Epithelial cell of prostate (primary cell): ENCODE data around the gene ANKDD1A.

ENCODE experiments used
- DNase-seq: peaks from one replicate; pipeline ENCODE4 v3.0.0-alpha.2; 2011; ENCODE audit warnings: low read depth, low spot score
- H3K27ac ChIP-seq: fragments of 450-650 bp; 2 replicates; pipeline ENCODE4 v1.5.1; 2017; ENCODE audit warnings: mild to moderate bottlenecking

ANKDD1A gene

GRCh38 chr15:64951777-64952418 is 40.2 kb downstream of the ANKDD1A start:
- DNase-seq, result no peak
- H3K27ac ChIP-seq, result no peak overlapping the region

- H3K27ac ChIP-seq, result no peak overlapping the region
Observed at GRCh38 chr15:64954395-64954794, 42.7 kb downstream of the ANKDD1A start.

GRCh38 chr15:64959128-64959527 is 47.4 kb downstream of the ANKDD1A start:
- H3K27ac ChIP-seq, result no peak overlapping the region
- no peak for DNase-seq

More at GRCh38 chr15:64954395-64954794, 42.7 kb downstream of the ANKDD1A start:
- DNase-seq, result no peak

- no peak for DNase-seq
- H3K27ac ChIP-seq, result no peak overlapping the region
Observed at GRCh38 chr15:64960153-64960552, 48.5 kb downstream of the ANKDD1A start.

GRCh38 chr15:64961013-64961412 is 49.3 kb downstream of the ANKDD1A start:
- DNase-seq, result no peak
- H3K27ac ChIP-seq, result no peak overlapping the region

- no peak for DNase-seq
- H3K27ac ChIP-seq, result no peak overlapping the region
Observed at GRCh38 chr15:64969401-64969800, 57.7 kb downstream of the ANKDD1A start.

- no peak for DNase-seq
Observed at GRCh38 chr15:64970698-64971097, 59.0 kb downstream of the ANKDD1A start.

GRCh38 chr15:64975390-64975789 is 63.7 kb downstream of the ANKDD1A start:
- no peak overlapping the region for H3K27ac ChIP-seq
- DNase-seq, result no peak

More at GRCh38 chr15:64970698-64971097, 59.0 kb downstream of the ANKDD1A start:
- H3K27ac ChIP-seq, result no peak overlapping the region

GRCh38 chr15:64979252-64979710 is 67.6 kb downstream of the ANKDD1A start:
- DNase-seq, result no peak
- no peak overlapping the region for H3K27ac ChIP-seq

- no peak for DNase-seq
- H3K27ac ChIP-seq, result no peak overlapping the region
Observed at GRCh38 chr15:64981812-64982431, 70.2 kb downstream of the ANKDD1A start.

GRCh38 chr15:64982472-64982871 is 70.8 kb downstream of the ANKDD1A start:
- H3K27ac ChIP-seq, result no peak overlapping the region
- no peak for DNase-seq

GRCh38 chr15:64985366-64986033 is 73.8 kb downstream of the ANKDD1A start:
- DNase-seq, result no peak
- H3K27ac ChIP-seq, result peak overlapping the region; percentile 47

- H3K27ac ChIP-seq, result no peak overlapping the region
- DNase-seq, result no peak
Observed at GRCh38 chr15:64987136-64987535, 75.4 kb downstream of the ANKDD1A start.

GRCh38 chr15:64989416-64990167 is 77.9 kb downstream of the ANKDD1A start, which contains the start of gene SPG21:
TSS of gene SPG21 (minus strand) at chr15:64989914. CDS start at chr15:64983569, 6,345 bp downstream.
- H3K27ac ChIP-seq, result peak within 1 kb of the TSS; percentile 62
- DNase-seq, result no peak

- H3K27ac ChIP-seq, result peak overlapping the region; percentile 62
- DNase-seq, result no peak
Observed at GRCh38 chr15:64990168-64990470, 78.4 kb downstream of the ANKDD1A start.

GRCh38 chr15:64991536-64992135 is 79.9 kb downstream of the ANKDD1A start:
- H3K27ac ChIP-seq, result no peak overlapping the region
- no peak for DNase-seq

GRCh38 chr15:64993290-64993689 is 81.6 kb downstream of the ANKDD1A start:
- no peak overlapping the region for H3K27ac ChIP-seq
- no peak for DNase-seq

- DNase-seq, result no peak
Observed at GRCh38 chr15:64997066-64997465, 85.4 kb downstream of the ANKDD1A start.

GRCh38 chr15:64997745-64998375 is 86.2 kb downstream of the ANKDD1A start:
- no peak overlapping the region for H3K27ac ChIP-seq
- no peak for DNase-seq

More at GRCh38 chr15:64997066-64997465, 85.4 kb downstream of the ANKDD1A start:
- H3K27ac ChIP-seq, result no peak overlapping the region

- no peak overlapping the region for H3K27ac ChIP-seq
- no peak for DNase-seq
Observed at GRCh38 chr15:65004993-65005392, 93.3 kb downstream of the ANKDD1A start.
